Psoas muscle (tissue), 8 donors: ENCODE data around the gene DEGS2. TPM values are rescaled to one million over a fixed set of nuclear protein-coding genes. Genes with fewer than 3 reads are reported as not detected.

ENCODE experiments used
- ATAC-seq, 4 donors: fragments of 200-7000 bp; cut with Tn5 transposase; one replicate each; pipeline ENCODE4 v1.9.1; 2020; ENCODE audit warnings: moderate library complexity in 3 of 4, mild to moderate bottlenecking in 2 of 4
- DNase-seq, 2 donors: peaks; one replicate each; pipeline ENCODE4 v3.0.0-alpha.2; 2020
- H3K27ac ChIP-seq: fragments of 200-600 bp; one replicate; pipeline ENCODE4 v1.8.0; 2022
- H3K27me3 ChIP-seq, 3 donors: fragments of 200-600 bp in 1 of 3; one replicate each; pipeline versions ENCODE4 v1.6.1 to v1.8.0; 2013 to 2022; ENCODE audit warnings: low read length in 2 of 3, mild to moderate bottlenecking in 2 of 3, moderate library complexity in 1 of 3; ENCODE audit not compliant: insufficient read depth in 3 of 3
- H3K36me3 ChIP-seq, 2 donors: fragments of 200-600 bp in 1 of 2; one replicate each; pipeline versions ENCODE4 v1.6.1 to v1.8.0; 2013 to 2022; ENCODE audit warnings: low read depth in 1 of 2, mild to moderate bottlenecking in 1 of 2, moderate library complexity in 1 of 2; ENCODE audit not compliant: insufficient read depth in 1 of 2
- H3K4me1 ChIP-seq: fragments of 200-600 bp; one replicate; pipeline ENCODE4 v1.8.0; 2022
- H3K4me3 ChIP-seq: fragments of 200-600 bp; one replicate; pipeline ENCODE4 v1.8.0; 2022; ENCODE audit warnings: mild to moderate bottlenecking
- H3K9me3 ChIP-seq: fragments of 200-600 bp; one replicate; pipeline ENCODE4 v1.8.0; 2022
- WGBS, 3 donors: extraction: QIAGEN DNeasy Blood & Tissue Kit; methylation state at CpG; one replicate each; pipeline versions ENCODE4 v1.1.6 to v1.1.7; 2013; 5-methylcytosine and 5-hydroxymethylcytosine counted together
- intact Hi-C, 2 donors: fragments of 100-400 bp; cut with DNase I; formaldehyde crosslinking; loops; one replicate each; pipeline versions ENCODE4 v1.11.0 to v1.14.2; 2022
- polyA plus RNA-seq, 3 donors: library from polyadenylated mRNA; stranded (reverse); fragments of 200-250 nt; gene quantifications; one replicate each; pipeline ENCODE4 v1.2.3, GENCODE V29; 2013
- total RNA-seq, 4 donors: library from RNA; stranded (reverse); fragmentation: NEBNext Ultra II Directional in 2 of 4; extraction: Animal tissue kit (Norgen Biotek cat#: 25700) in 2 of 4; gene quantifications; one replicate each; pipeline versions ENCODE4 v1.2.1 to v1.2.4, GENCODE V29; 2021 to 2023
- TF ChIP-seq, protein P1 (sequence below): fragments of 200-600 bp; IDR thresholded peaks from one replicate; pipeline ENCODE4 v1.8.0; 2022; ENCODE audit warnings: antibody characterized with exemption
- donor health status: healthy with polysubstance abuse.
- donor health status: DM: no; HTN: no; CAD: no; lungs with moderate emphysema.
- donor health status: Bipolar disorder and iron deficiency.
- donor health status: healthy.
- donor health status: DM: yes; HTN: yes; CAD: no.
- donor health status: DM: no; HTN: no; CAD: no.
- donor health status: DM: no; HTN: no; CAD: no.
- donor health status: DM: yes; HTN: yes; CAD: no.

DEGS2 gene
- total and polyA plus RNA-seq, 7 donors = 0.04 to 0.39 (median 0.24) TPM; not detected in 3

DNA sequence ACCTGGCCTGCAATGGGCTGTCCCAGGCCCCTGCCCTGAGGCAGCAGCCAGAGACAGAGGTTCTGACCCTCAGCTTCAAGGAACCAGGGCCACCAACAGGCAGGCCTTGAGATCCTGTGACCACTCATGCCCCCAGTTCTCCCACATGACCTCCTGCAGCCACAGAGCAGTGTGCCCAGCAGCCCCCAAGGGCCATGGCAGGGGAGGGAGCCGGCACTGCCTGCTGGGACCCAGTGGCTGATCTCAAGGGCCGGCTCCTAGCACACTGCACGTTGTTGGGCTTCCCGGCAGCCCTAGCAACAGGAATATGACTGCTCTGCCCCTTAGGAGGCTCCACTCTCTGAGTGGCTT lies 14.8 kb downstream of the DEGS2 start:
- DNase-seq (no peak), ATAC-seq (no peak)
- no peaks in the 10 kb centered on the region for H3K36me3 ChIP-seq
- 62 to 65% (median 64%) methylated on average over 4 of the region's 4 CpGs for WGBS, 3 donors
- TF ChIP-seq, protein P1, sequence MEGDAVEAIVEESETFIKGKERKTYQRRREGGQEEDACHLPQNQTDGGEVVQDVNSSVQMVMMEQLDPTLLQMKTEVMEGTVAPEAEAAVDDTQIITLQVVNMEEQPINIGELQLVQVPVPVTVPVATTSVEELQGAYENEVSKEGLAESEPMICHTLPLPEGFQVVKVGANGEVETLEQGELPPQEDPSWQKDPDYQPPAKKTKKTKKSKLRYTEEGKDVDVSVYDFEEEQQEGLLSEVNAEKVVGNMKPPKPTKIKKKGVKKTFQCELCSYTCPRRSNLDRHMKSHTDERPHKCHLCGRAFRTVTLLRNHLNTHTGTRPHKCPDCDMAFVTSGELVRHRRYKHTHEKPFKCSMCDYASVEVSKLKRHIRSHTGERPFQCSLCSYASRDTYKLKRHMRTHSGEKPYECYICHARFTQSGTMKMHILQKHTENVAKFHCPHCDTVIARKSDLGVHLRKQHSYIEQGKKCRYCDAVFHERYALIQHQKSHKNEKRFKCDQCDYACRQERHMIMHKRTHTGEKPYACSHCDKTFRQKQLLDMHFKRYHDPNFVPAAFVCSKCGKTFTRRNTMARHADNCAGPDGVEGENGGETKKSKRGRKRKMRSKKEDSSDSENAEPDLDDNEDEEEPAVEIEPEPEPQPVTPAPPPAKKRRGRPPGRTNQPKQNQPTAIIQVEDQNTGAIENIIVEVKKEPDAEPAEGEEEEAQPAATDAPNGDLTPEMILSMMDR = no peak
- intact Hi-C loops = no loop called here
- no peaks in the 10 kb centered on the region for H3K9me3 ChIP-seq
- no peak overlapping the region for H3K4me3 ChIP-seq
- H3K27me3 ChIP-seq = peaks cover 0 to under 1% (median 0%) of the 10 kb centered on the region in 3 donors
- no peaks in the 10 kb centered on the region for H3K4me1 ChIP-seq
- H3K27ac ChIP-seq = no peak overlapping the region

DNA sequence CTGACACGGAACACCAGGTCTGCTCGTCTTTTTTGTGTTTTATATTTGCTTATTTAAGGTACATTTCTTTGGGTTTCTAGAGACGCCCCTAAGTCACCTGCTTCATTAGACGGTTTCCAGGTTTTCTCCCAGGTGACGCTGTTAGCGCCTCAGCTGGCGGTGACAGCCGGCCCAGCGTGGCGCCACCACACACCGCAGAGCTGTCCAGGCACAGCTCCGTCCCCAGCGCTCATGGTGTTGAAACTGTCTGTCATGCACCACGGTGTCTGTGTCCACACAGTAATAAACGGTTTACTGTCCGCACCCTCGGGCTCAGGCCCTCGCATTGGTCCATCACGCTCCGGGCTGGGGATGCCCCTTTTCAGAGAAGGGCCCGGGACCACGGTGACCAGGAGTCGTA lies 15.5 kb downstream of the DEGS2 start:
- TF ChIP-seq, protein P1 = no peak
- Histone ChIP-seq H3K9me3 (no peaks in the 10 kb centered on the region), H3K36me3 (no peaks in the 10 kb centered on the region), H3K4me3 (no peak overlapping the region), H3K27ac (no peak overlapping the region), H3K27me3 (no peaks in the 10 kb centered on the region), H3K4me1 (no peaks in the 10 kb centered on the region)
- DNase-seq (no peak), ATAC-seq (no peak)
- intact Hi-C loops = no loop called here
- 94 to 95% (median 94%) methylated on average over 23 of the region's 23 CpGs for WGBS, 3 donors

DNA sequence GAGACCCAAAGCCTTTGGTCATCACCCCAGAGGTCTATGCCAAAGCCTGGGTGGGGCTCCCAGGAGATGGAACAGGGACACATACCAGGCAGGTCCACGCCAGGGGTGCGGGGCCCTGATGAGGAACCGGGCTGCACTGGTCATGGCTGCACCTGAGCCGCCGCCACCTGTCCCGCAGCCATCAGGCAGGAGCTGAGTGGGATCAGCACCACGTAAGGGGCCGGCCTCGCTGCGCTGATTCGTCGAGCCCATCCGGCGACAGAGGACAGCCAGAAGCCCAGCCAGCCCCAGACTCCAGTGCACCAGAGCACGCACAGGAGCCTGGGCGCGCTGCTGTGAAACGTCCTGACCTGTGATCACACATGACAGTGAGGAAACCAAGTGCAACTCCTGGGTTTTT lies 15.9 kb downstream of the DEGS2 start:
- Histone ChIP-seq H3K27me3 (no peaks in the 10 kb centered on the region), H3K4me3 (no peak overlapping the region), H3K9me3 (no peaks in the 10 kb centered on the region), H3K27ac (no peak overlapping the region), H3K36me3 (no peaks in the 10 kb centered on the region), H3K4me1 (no peaks in the 10 kb centered on the region)
- TF ChIP-seq, protein P1 = no peak
- intact Hi-C loops = no loop called here
- 88 to 93% (median 92%) methylated on average over 18 of the region's 18 CpGs for WGBS, 3 donors
- no peak for ATAC-seq
- DNase-seq = no peak

DNA sequence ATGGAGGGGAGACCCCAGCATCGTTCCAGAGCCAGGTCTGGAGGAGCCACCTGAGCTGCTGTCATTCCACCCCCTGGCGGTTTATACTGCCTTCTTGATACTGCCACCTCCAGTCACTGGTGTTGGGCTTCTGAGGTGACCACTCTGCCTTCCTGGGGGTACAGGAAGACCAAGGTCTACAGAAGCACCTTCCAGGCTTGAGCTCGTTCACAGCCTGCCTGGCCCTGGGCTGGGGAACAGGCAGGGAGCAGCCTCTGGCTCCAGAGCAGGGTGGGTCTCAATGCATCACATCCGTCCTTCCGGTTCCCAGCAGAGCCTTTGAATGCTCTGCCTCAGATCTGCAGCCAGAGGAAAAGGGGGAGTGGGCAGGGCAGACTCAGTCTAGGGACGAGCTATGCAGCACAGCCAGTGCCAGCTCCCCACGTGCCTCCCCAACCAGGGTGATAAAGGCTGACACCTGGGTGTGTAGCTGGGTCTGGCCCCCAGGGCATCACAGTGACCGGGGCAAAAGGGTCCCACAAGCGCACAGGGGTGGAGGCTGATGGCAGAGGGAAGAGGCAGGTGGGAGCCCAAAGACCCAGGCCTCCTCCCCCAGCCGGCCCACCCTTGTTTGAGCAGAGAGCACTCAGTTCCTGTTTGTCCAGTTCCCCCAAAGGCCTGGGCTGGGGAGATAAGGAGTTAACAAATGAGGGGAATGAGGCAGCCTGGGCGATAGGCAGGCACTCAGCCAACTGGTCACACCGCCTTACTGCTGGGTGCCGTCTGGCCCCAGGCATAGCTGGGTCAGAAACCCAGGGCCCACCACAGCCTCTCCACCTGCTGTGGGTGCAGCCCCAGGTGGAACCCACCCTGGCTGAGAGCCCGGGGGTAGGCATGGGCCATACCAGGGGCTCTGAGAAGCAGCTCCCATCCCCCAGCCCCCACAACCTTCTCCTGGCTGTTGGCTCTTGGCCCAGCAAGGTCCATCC lies 17.1 kb downstream of the DEGS2 start:
- intact Hi-C loops = no loop called here
- TF ChIP-seq, protein P1 = no peak
- no peaks in the 10 kb centered on the region for H3K9me3 ChIP-seq
- ATAC-seq (peak in 3 of 4 donors; percentile 23 to 48 (median 47)), DNase-seq (peak in 1 of 2 donors; percentile 23)
- no peaks in the 10 kb centered on the region for H3K27me3 ChIP-seq
- H3K4me3 ChIP-seq = no peak overlapping the region
- 52 to 70% (median 66%) methylated on average over 13 to 14 of the region's 14 CpGs for WGBS, 3 donors
- H3K36me3 ChIP-seq = no peaks in the 10 kb centered on the region
- no peaks in the 10 kb centered on the region for H3K4me1 ChIP-seq
- H3K27ac ChIP-seq = no peak overlapping the region
